ENCODE data around the gene RP9.

- TF ChIP-seq CTCF (IDR thresholded peaks at IDR 0.05), result no peak
- TF ChIP-seq EZH2 (IDR thresholded peaks at IDR 0.05), result no peak
- no peak for TF ChIP-seq EZH2phosphoT487 (IDR thresholded peaks at IDR 0.05)
These were observed 7.3 kb downstream of the RP9 start for GRCh38 chr7:33101906-33102305.
